Measurements from ENCODE around the gene ZNF343.
"Not testable (repeated sequence)": the region's sequence is repeated elsewhere in the genome, so short reads cannot be mapped to it uniquely, and the experiment has no call there.

The ZNF343 gene

GRCh38 chr20:2520617-2521016 is 11.9 kb upstream of the ZNF343 start:
- no peak for DNase-seq

- DNase-seq, result no peak
These were observed 10.5 kb upstream of the ZNF343 start for GRCh38 chr20:2519115-2519809.

GRCh38 chr20:2518558-2518957 is 9.8 kb upstream of the ZNF343 start:
- DNase-seq, result no peak

- no peak for DNase-seq
These were observed 9.4 kb upstream of the ZNF343 start for GRCh38 chr20:2518096-2518495.

GRCh38 chr20:2516399-2516798 is 7.7 kb upstream of the ZNF343 start:
- DNase-seq, result no peak

- DNase-seq, result no peak
These were observed 6.5 kb upstream of the ZNF343 start for GRCh38 chr20:2515203-2515602.

GRCh38 chr20:2509794-2510193 is 1.1 kb upstream of the ZNF343 start:
- DNase-seq, result no peak

- no peak for DNase-seq
These were observed 710 bp upstream of the ZNF343 start for GRCh38 chr20:2509468-2509781.

GRCh38 chr20:2507875-2508630 is 662 bp downstream of the ZNF343 start:
- DNase-seq, result no peak

GRCh38 chr20:2507464-2507863 is 1.3 kb downstream of the ZNF343 start:
- DNase-seq, result no peak

- not testable (repeated sequence) for DNase-seq
These were observed 2.3 kb downstream of the ZNF343 start for GRCh38 chr20:2506426-2506825.

GRCh38 chr20:2504803-2505202 is 3.9 kb downstream of the ZNF343 start:
- not testable (repeated sequence) for DNase-seq

- not testable (repeated sequence) for DNase-seq
These were observed 5.8 kb downstream of the ZNF343 start for GRCh38 chr20:2502808-2503384.

GRCh38 chr20:2485661-2486060 is 23.1 kb downstream of the ZNF343 start:
- no peak for DNase-seq

- DNase-seq, result no peak
These were observed 23.6 kb downstream of the ZNF343 start for GRCh38 chr20:2485080-2485479.

GRCh38 chr20:2483504-2483903 is 25.2 kb downstream of the ZNF343 start:
- DNase-seq, result no peak

GRCh38 chr20:2480381-2480780 is 28.3 kb downstream of the ZNF343 start:
- no peak for DNase-seq

- no peak for DNase-seq
These were observed 31.7 kb downstream of the ZNF343 start for GRCh38 chr20:2476742-2477615.

- no peak for DNase-seq
These were observed 32.6 kb downstream of the ZNF343 start for GRCh38 chr20:2475850-2476741.

GRCh38 chr20:2473516-2473915 is 35.2 kb downstream of the ZNF343 start:
- no peak for DNase-seq

- peak; percentile 97 for DNase-seq
These were observed 38.1 kb downstream of the ZNF343 start, which contains the start of gene SNRPB for GRCh38 chr20:2470423-2471193. Gene SNRPB (minus strand): TSS chr20:2470789. CDS start chr20:2470690, 99 bp downstream.
